Hepatocyte (in vitro differentiated cells): ENCODE data around the gene FBXL12. TPM values are rescaled to one million over a fixed set of nuclear protein-coding genes. Genes with fewer than 3 reads are reported as not detected.

Experiments
- DNase-seq: peaks from one replicate; pipeline ENCODE4 v3.0.0-alpha.2; 2016; ENCODE audit warnings: low spot score
- H2AFZ ChIP-seq: fragments of 200-600 bp; sonication (generic); 2 replicates; pipeline ENCODE4 v1.6.0; 2016; ENCODE audit warnings: antibody characterized with exemption, mild to moderate bottlenecking
- H3K27ac ChIP-seq: fragments of 200-600 bp; sonication (generic); 2 replicates; pipeline ENCODE4 v1.5.1; 2016; ENCODE audit warnings: mild to moderate bottlenecking
- H3K27me3 ChIP-seq: fragments of 200-600 bp; sonication (generic); 2 replicates; pipeline ENCODE4 v1.6.1; 2016
- H3K36me3 ChIP-seq: fragments of 200-600 bp; sonication (generic); replicated peaks from 2 replicates; pipeline ENCODE4 v1.5.1; 2016; ENCODE audit warnings: low read depth; ENCODE audit not compliant: insufficient read depth
- H3K4me1 ChIP-seq: fragments of 200-600 bp; sonication (generic); 2 replicates; pipeline ENCODE4 v1.5.1; 2016; ENCODE audit warnings: mild to moderate bottlenecking, moderate library complexity; ENCODE audit not compliant: insufficient read depth
- H3K4me2 ChIP-seq: fragments of 200-600 bp; sonication (generic); 2 replicates; pipeline ENCODE4 v1.6.0; 2016
- H3K4me3 ChIP-seq: fragments of 200-600 bp; sonication (generic); 2 replicates; pipeline ENCODE4 v1.5.1; 2016; ENCODE audit warnings: mild to moderate bottlenecking
- H3K79me2 ChIP-seq: fragments of 200-600 bp; sonication (generic); 2 replicates; pipeline ENCODE4 v1.6.0; 2017; ENCODE audit warnings: mild to moderate bottlenecking
- H3K9me2 ChIP-seq: fragments of 200-600 bp; sonication (generic); replicated peaks from 2 replicates; pipeline ENCODE4 v1.6.0; 2017; ENCODE audit warnings: mild to moderate bottlenecking; ENCODE audit not compliant: insufficient read depth
- H3K9me3 ChIP-seq: fragments of 200-600 bp; sonication (generic); 2 replicates; pipeline ENCODE4 v1.5.1; 2016; ENCODE audit warnings: low read depth, mild to moderate bottlenecking
- H4K20me1 ChIP-seq: fragments of 200-600 bp; sonication (generic); 2 replicates; pipeline ENCODE4 v1.6.0; 2016; ENCODE audit warnings: mild to moderate bottlenecking; ENCODE audit not compliant: insufficient read depth, poor library complexity, severe bottlenecking
- EZH2 ChIP-seq: fragments of 200-600 bp; sonication (generic); IDR thresholded peaks from 2 replicates; pipeline ENCODE4 v1.6.1; 2016; ENCODE audit warnings: antibody characterized with exemption, mild to moderate bottlenecking, borderline replicate concordance
- EZH2phosphoT487 ChIP-seq: fragments of 200-600 bp; sonication (generic); IDR thresholded peaks from one replicate; pipeline ENCODE4 v1.6.1; 2018; ENCODE audit warnings: antibody characterized with exemption, mild to moderate bottlenecking, low read depth, moderate library complexity; ENCODE audit not compliant: unreplicated experiment, severe bottlenecking
- WGBS: methylation state at CpG from one replicate; pipeline ENCODE4 v1.1.6; 2016; ENCODE audit warnings: low lambda C conversion rate; ENCODE audit errors: missing lambda C conversion rate; 5-methylcytosine and 5-hydroxymethylcytosine counted together
- polyA plus RNA-seq: library from polyadenylated mRNA; unstranded; fragments of >200 nt; fragmentation: Nextera tagmentation; extraction: Ambion mirVana; gene quantifications from 2 replicates; pipeline ENCODE4 v1.2.1, GENCODE V29; 2016
- total RNA-seq: library from RNA; depleted of rRNA; stranded (reverse); fragments of >200 nt; gene quantifications from 2 replicates; pipeline ENCODE4 v1.2.3, GENCODE V29; 2014
- TF ChIP-seq, protein P1 (sequence below): fragments of 200-600 bp; sonication (generic); IDR thresholded peaks from 2 replicates; pipeline ENCODE4 v1.5.1; 2016; ENCODE audit warnings: antibody characterized with exemption, mild to moderate bottlenecking; ENCODE audit not compliant: poor library complexity

Gene FBXL12
- total and polyA plus RNA-seq, 2 experiments from 2014 or later = 33.1 to 42.3 TPM

DNA sequence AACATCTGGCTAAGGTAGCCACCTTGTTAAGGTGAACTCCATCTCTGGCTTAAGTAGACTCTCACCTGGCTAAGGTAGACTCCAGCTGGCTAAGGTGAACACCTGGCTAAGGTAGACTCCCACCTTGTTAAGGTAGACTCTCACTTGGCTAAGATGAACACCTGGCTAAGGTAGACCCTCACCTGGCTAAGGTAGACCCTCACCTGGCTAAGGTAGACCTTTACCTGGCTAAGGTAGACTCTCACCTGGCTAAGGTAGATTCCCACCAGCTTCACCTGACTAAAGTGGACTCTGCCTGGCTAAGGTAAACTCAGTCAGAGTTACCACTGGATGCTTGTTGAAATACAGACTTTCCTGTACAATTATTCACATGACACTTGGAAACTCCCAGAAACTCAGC, 39.9 kb upstream of the FBXL12 start:
- Histone ChIP-seq H3K79me2 (no peaks in the 10 kb centered on the region), H3K4me3 (no peak overlapping the region), H3K4me1 (no peaks in the 10 kb centered on the region), H3K9me3 (no peaks in the 10 kb centered on the region), H3K27me3 (no peaks in the 10 kb centered on the region), H4K20me1 (no peaks in the 10 kb centered on the region), H3K27ac (no peak overlapping the region), H2AFZ (no peak overlapping the region), H3K4me2 (no peak overlapping the region), H3K9me2 (no peaks in the 10 kb centered on the region), H3K36me3 (no peaks in the 10 kb centered on the region)
- no peak for TF ChIP-seq EZH2
- TF ChIP-seq EZH2phosphoT487 = no peak
- TF ChIP-seq, protein P1, sequence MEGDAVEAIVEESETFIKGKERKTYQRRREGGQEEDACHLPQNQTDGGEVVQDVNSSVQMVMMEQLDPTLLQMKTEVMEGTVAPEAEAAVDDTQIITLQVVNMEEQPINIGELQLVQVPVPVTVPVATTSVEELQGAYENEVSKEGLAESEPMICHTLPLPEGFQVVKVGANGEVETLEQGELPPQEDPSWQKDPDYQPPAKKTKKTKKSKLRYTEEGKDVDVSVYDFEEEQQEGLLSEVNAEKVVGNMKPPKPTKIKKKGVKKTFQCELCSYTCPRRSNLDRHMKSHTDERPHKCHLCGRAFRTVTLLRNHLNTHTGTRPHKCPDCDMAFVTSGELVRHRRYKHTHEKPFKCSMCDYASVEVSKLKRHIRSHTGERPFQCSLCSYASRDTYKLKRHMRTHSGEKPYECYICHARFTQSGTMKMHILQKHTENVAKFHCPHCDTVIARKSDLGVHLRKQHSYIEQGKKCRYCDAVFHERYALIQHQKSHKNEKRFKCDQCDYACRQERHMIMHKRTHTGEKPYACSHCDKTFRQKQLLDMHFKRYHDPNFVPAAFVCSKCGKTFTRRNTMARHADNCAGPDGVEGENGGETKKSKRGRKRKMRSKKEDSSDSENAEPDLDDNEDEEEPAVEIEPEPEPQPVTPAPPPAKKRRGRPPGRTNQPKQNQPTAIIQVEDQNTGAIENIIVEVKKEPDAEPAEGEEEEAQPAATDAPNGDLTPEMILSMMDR = no peak
- no peak for DNase-seq

DNA sequence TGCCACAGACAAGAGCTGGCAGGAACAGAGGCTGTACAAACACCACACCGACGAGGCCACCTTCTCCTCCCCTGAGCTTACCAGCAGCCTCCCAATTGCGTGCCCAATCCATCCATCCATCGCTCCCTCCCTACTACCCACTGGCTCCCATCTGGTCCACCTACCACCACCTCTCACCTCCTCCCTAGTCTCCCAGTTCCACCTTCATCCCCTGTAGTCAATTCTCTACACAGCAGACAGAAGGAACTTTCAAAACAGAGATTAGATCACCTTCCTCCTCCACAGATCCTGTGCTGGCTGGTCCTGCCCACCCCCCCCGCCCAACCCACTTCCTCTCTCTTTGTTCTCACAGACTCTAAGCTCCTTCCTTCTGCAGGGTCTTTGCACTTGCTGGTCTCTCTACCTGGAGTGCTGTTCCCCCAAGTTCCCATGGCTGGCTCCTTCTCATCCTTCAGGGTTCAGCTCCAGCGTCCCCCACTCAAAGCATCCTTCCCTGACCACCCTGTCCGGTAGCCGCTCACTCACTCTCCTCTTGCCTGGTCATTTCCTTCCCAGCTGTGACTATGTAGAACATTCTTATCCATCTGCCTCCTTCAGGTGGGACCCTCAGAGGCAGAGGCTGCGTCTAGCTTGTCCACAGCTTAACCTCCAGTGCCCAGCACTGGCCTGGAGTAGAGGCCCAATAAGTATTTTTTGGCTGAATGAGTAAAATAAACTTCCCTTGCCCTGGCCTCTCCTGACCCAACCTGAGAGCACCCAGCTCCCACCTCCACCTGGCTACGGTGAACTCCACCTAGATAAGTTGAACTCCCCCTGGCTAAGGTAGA, 39.3 kb upstream of the FBXL12 start:
- 95% methylated on average over 10 of the region's 10 CpGs for WGBS
- Histone ChIP-seq H3K4me1 (no peaks in the 10 kb centered on the region), H3K27ac (no peak overlapping the region), H2AFZ (no peak overlapping the region), H3K4me2 (no peak overlapping the region), H3K79me2 (no peaks in the 10 kb centered on the region), H3K4me3 (no peak overlapping the region), H3K27me3 (no peaks in the 10 kb centered on the region), H4K20me1 (no peaks in the 10 kb centered on the region), H3K36me3 (no peaks in the 10 kb centered on the region), H3K9me2 (no peaks in the 10 kb centered on the region), H3K9me3 (no peaks in the 10 kb centered on the region)
- TF ChIP-seq EZH2 (no peak), EZH2phosphoT487 (no peak)
- TF ChIP-seq, protein P1 = no peak
- no peak for DNase-seq

DNA sequence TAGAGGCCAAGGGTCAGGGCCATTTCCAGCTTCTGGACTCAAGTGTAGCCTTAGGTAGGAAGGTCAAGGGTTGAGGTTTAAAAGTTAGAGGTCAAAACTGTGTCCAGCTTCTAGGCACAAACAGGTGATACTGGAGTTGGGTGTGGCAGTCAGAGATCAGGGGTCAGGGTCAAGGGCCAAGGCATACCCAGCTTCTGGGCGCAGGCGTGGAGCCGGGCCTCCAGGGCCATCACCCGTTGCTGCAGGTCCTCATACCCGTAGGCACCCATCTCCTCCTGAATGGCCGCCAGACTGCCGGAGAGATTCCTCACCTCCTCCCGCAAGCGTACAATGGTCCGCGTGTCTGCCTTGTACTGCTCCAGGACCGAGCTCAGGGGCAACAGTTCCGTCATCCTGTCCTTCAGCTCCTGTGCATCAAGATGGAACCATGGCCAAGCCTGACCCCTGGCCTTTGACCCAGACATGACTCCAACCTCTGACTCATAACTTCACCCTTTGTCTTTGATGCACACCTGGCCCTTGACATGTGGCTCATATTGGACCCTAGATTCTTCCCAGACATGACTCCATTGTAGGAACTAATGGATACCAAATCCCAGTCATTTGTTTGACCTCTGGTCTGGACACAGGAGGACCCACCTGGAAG, 38.3 kb upstream of the FBXL12 start:
- no peak for DNase-seq
- no peaks in the 10 kb centered on the region for H3K27me3 ChIP-seq
- H3K9me3 ChIP-seq = no peaks in the 10 kb centered on the region
- H3K36me3 ChIP-seq = no peaks in the 10 kb centered on the region
- no peaks in the 10 kb centered on the region for H4K20me1 ChIP-seq
- no peaks in the 10 kb centered on the region for H3K79me2 ChIP-seq
- H3K27ac ChIP-seq = no peak overlapping the region
- H3K9me2 ChIP-seq = no peaks in the 10 kb centered on the region
- 98% methylated on average over 13 of the region's 13 CpGs for WGBS
- no peaks in the 10 kb centered on the region for H3K4me1 ChIP-seq
- no peak overlapping the region for H2AFZ ChIP-seq
- H3K4me3 ChIP-seq = no peak overlapping the region
- no peak overlapping the region for H3K4me2 ChIP-seq
- TF ChIP-seq EZH2phosphoT487 (no peak), EZH2 (no peak)
- TF ChIP-seq, protein P1 = no peak
